Upper lobe of left lung (tissue), 4 donors: ENCODE data around the gene PLXNA3.

ENCODE experiments used
- POLR2A ChIP-seq, 4 donors: fragments of 450-650 bp; IDR thresholded peaks; one replicate each; pipeline ENCODE4 v1.5.1; 2016 to 2017; ENCODE audit warnings: antibody characterized with exemption in 4 of 4, mild to moderate bottlenecking in 2 of 4
- POLR2AphosphoS5 ChIP-seq, 2 donors: sonication (generic); formaldehyde crosslinking; IDR thresholded peaks; one replicate each; pipeline ENCODE4 v1.5.1; 2017; ENCODE audit warnings: antibody characterized with exemption in 2 of 2
- TF ChIP-seq, protein P1 (sequence below), 6 experiments: fragments of 450-650 bp in 4 of 6; fragments of 200-600 bp in 2 of 6; sonication (generic) in 2 of 6; IDR thresholded peaks; one replicate each; pipeline ENCODE4 v1.5.1; 2016 to 2019; ENCODE audit warnings: antibody characterized with exemption in 6 of 6

DNA sequence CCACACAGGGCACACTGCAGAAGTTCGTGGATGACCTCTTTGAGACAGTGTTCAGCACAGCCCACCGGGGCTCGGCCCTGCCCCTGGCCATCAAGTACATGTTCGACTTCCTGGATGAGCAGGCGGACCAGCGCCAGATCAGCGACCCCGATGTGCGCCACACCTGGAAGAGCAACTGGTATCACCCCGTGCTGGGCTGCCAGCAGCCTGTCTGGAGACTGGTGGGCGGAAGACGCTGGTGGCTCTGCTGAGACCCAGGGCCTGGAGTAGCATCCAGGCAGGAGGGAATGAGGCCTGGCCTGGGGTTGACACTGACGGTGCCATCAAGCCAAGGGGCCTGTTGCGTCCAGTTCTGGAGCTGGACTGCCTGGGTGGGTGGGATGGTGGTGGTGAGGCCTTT is 12.4 kb downstream of the PLXNA3 start:
- TF ChIP-seq, protein P1, sequence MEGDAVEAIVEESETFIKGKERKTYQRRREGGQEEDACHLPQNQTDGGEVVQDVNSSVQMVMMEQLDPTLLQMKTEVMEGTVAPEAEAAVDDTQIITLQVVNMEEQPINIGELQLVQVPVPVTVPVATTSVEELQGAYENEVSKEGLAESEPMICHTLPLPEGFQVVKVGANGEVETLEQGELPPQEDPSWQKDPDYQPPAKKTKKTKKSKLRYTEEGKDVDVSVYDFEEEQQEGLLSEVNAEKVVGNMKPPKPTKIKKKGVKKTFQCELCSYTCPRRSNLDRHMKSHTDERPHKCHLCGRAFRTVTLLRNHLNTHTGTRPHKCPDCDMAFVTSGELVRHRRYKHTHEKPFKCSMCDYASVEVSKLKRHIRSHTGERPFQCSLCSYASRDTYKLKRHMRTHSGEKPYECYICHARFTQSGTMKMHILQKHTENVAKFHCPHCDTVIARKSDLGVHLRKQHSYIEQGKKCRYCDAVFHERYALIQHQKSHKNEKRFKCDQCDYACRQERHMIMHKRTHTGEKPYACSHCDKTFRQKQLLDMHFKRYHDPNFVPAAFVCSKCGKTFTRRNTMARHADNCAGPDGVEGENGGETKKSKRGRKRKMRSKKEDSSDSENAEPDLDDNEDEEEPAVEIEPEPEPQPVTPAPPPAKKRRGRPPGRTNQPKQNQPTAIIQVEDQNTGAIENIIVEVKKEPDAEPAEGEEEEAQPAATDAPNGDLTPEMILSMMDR (IDR thresholded peaks at IDR 0.05), result no peak
- no peak for TF ChIP-seq POLR2AphosphoS5 (IDR thresholded peaks at IDR 0.05)
- TF ChIP-seq POLR2A (IDR thresholded peaks at IDR 0.05), result no peak
